GM13977 (cell line): Measurements from ENCODE around the gene FAM83G.

ENCODE experiments used
- DNase-seq: peaks from one replicate; pipeline ENCODE4 v3.0.0; 2012; ENCODE audit warnings: low spot score
- in situ Hi-C: fragments of 300-500 bp; cut with MboI; formaldehyde crosslinking; loops from one replicate; pipeline ENCODE4 v1.12.0; 2022; ENCODE audit warnings: low sequenced_read_pairs, low pct_unique_long_range_greater_than_20kb, mixed read lengths, inconsistent platforms; ENCODE audit not compliant: unreplicated experiment
- TF ChIP-seq, protein P1 (sequence below): IDR thresholded peaks from 2 replicates; pipeline ENCODE4 v1.5.1; 2012; ENCODE audit warnings: mild to moderate bottlenecking, control low read depth; ENCODE audit not compliant: insufficient read depth; ENCODE audit errors: extremely low read depth, missing control alignments

The FAM83G gene

DNA sequence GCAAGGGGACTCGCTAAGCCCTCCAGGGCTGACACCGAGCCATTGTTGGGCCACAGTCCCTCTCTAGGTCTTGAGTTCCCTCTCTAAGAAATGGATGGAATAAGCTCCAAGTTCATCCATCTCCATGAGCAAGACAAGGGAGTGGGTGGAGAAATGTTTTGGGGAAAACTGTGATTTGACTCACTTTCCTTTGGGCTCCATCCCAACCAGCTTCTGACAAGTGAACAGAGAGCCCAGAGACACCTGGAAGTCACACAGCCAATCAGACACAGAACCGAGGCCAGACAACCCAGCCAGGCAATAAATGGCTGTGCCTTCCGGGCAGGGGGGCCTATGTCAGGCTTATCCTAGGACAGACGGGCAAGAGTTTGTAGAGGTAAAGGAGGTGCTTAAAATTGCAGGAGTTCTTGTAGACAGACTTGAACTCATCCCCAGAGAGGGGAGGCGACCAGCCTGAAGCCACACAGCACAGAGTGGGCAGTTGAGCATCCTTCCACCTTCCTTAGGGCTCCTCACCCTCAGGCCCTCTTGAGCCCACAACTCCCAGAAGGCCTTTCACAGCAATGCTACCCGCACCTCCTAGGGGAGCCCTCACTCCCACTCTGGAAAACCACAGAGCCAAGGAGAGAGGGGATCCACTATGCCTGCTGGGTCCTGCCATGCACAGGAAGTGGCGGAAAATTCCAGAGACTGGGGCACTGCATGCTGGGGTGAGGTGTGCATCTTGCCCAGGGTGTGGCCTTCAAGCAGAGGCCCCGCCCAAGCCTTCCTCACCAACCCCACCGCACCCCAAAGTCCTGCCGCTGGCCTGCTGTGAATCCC, 9.5 kb upstream of the FAM83G start:
- no peak for DNase-seq
- in situ Hi-C loops: loop anchor here (25.0 kb wide), 1 partner anchor 202 kb away; no protein-coding TSS in a partner anchor
- TF ChIP-seq, protein P1, sequence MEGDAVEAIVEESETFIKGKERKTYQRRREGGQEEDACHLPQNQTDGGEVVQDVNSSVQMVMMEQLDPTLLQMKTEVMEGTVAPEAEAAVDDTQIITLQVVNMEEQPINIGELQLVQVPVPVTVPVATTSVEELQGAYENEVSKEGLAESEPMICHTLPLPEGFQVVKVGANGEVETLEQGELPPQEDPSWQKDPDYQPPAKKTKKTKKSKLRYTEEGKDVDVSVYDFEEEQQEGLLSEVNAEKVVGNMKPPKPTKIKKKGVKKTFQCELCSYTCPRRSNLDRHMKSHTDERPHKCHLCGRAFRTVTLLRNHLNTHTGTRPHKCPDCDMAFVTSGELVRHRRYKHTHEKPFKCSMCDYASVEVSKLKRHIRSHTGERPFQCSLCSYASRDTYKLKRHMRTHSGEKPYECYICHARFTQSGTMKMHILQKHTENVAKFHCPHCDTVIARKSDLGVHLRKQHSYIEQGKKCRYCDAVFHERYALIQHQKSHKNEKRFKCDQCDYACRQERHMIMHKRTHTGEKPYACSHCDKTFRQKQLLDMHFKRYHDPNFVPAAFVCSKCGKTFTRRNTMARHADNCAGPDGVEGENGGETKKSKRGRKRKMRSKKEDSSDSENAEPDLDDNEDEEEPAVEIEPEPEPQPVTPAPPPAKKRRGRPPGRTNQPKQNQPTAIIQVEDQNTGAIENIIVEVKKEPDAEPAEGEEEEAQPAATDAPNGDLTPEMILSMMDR: no peak

DNA sequence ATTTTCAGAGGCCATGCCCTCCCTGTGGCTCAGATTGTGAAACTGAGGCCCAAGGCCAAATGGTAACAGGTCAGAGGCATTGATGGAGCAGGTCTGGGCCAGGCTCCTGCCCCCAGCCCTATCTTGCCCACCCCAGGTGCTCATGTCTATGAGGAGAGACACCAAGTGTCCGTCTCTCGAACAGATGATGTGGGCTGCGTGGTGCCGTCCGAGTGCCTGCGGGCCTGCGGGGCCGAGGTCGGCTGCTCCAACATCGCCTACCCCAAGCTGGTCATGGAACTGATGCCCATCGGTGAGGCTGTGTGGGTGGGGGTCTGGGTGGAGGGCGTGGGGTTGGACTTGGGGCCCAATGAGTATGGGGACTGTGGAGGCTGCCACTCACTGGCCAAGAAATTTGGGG, 8.7 kb upstream of the FAM83G start:
- TF ChIP-seq, protein P1: no peak
- in situ Hi-C loops: loop anchor here (25.0 kb wide), 1 partner anchor 201 kb away; no protein-coding TSS in a partner anchor
- no peak for DNase-seq

DNA sequence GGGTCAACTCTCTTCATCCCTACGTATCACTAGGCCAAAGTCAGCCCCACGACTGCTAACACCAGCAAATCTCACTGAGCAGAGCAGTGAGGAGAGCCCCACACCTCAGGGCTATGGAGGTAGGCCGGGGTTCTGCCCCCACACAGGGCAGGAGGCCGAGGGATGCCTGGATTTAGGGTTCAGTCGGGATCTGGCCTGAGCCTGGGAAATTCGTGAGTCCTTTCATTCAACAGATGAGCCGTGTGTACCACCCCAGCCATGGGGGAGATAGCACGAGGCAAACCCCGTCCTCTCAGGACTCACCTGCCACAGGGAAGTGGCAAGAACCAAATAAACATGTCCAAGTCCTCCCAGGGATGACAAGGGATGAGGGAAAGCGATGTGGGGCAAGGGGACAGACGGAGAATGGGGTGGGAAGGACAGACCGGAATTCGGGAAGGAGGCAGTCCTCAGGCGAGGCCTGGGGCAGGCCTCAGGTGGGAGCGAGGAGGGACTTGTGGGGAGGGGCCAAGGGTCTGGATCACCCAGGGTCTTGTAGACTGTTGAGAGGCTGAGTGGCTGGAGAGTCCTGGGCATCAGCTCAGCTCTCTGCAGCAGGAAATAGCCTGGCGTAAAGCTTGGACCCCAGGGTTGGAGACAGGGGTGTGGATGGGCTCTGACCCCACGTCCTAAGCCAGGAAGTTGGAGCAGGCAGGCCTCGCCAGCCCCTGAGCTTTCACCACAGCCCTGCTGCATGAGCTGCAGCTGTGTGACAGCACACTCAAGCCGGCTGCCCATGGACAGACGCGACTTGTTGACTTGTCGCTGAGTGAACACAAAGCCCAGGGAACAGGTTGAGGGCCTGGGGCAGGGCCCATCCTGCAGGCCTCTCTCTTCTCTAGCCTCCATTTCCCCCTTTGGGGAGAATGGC, 7.9 kb upstream of the FAM83G start:
- in situ Hi-C loops: loop anchor here (25.0 kb wide), 1 partner anchor 200 kb away; no protein-coding TSS in a partner anchor
- no peak for DNase-seq
- TF ChIP-seq, protein P1: no peak

DNA sequence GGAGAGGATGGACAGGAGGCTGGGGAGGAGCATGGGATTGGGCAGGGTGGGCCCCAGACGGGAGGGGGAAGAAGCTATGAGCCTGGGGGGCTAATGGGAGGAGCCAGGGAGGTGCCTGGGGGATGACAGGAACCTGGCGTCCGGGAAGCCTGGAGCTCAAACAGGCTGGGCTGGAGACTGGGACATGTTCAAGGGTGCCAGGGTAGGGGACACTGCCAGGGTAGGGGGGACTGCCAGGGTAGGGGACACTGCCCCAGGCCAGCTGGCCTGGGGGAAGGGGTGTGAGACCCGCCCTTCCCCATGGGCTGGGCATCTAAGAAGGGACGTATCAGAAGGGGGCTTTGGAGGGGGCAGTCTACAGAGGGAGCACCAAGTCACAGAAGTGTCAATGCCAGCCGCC, 7.0 kb upstream of the FAM83G start:
- in situ Hi-C loops: loop anchor here (25.0 kb wide), 1 partner anchor 199 kb away; no protein-coding TSS in a partner anchor

DNA sequence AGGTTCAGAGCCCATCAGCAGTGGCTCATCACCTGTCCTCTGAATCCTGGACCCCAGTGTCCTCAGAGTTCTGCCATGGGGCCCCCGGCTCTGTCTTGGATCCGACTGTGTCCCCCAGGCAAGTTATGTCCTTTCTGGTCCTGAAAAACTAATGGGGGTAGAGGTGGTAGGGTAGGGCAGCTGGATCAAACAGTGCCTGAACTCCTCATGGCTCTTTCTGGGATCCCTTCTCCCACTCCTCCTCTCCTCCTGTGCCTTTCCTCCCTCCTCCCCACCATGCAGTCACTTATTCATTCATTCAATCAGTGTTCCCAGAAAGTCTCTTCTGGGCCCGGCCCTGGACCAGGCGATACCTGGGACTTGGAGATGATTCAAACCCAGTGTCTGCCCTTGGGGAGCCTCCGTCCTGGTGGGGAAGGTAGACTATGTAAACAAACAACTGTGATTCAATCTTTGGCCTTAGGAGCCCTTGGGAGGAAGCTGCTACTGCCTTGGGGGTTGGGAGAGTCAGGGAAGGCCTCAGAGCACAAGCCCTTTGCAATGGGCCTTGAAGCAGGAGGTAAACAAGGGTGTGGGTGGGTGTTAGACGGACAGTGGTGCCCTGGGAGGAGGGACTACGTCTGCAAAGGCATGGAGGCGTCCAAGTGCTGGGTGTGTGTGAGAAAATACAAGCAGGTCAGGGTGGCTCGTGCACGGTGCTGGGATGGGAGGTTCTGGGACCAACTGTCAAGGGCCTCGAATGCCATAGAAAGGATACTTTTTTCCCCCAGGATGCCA, 6.4 kb upstream of the FAM83G start:
- DNase-seq: no peak
- TF ChIP-seq, protein P1: no peak
- in situ Hi-C loops: loop anchor here (25.0 kb wide), 1 partner anchor 199 kb away; no protein-coding TSS in a partner anchor

More for the DNA sequence above, 7.0 kb upstream of the FAM83G start:
- TF ChIP-seq, protein P1: no peak
- DNase-seq: no peak
